ENCODE data around the gene ABTB1.

Gene ABTB1

GRCh38 chr3:127672429-127673190 lies at the start of gene ABTB1:
Gene ABTB1, plus strand, starts transcription at chr3:127672952. Its CDS starts 74 bp downstream, at chr3:127673026.
- DNase-seq: peak; percentile 35

GRCh38 chr3:127624063-127624462 lies 48.7 kb upstream of the ABTB1 start:
- no peak for DNase-seq

GRCh38 chr3:127625821-127626220 lies 46.9 kb upstream of the ABTB1 start:
- DNase-seq: no peak

- no peak for DNase-seq
Observed at GRCh38 chr3:127628426-127628787, 44.3 kb upstream of the ABTB1 start.

- no peak for DNase-seq
Observed at GRCh38 chr3:127628788-127629466, 43.8 kb upstream of the ABTB1 start, which contains the start of gene PODXL2. Gene PODXL2, plus strand, starts transcription at chr3:127629185. Its CDS starts 35 bp downstream, at chr3:127629220.

- DNase-seq: no peak
Observed at GRCh38 chr3:127629467-127630403, 43.0 kb upstream of the ABTB1 start.

- DNase-seq: no peak
Observed at GRCh38 chr3:127630811-127631714, 41.7 kb upstream of the ABTB1 start.

- no peak for DNase-seq
Observed at GRCh38 chr3:127632035-127632820, 40.5 kb upstream of the ABTB1 start.

GRCh38 chr3:127634653-127635052 lies 38.1 kb upstream of the ABTB1 start:
- DNase-seq: no peak

- no peak for DNase-seq
Observed at GRCh38 chr3:127637546-127637945, 35.2 kb upstream of the ABTB1 start.

GRCh38 chr3:127637971-127638370 lies 34.8 kb upstream of the ABTB1 start:
- DNase-seq: no peak

- DNase-seq: no peak
Observed at GRCh38 chr3:127639173-127640041, 33.3 kb upstream of the ABTB1 start.

GRCh38 chr3:127640042-127640355 lies 32.8 kb upstream of the ABTB1 start:
- no peak for DNase-seq

GRCh38 chr3:127644641-127645370 lies 27.9 kb upstream of the ABTB1 start:
- DNase-seq: no peak

- no peak for DNase-seq
Observed at GRCh38 chr3:127645371-127646015, 27.3 kb upstream of the ABTB1 start.

GRCh38 chr3:127646501-127647046 lies 26.2 kb upstream of the ABTB1 start:
- DNase-seq: no peak

- no peak for DNase-seq
Observed at GRCh38 chr3:127647166-127647844, 25.4 kb upstream of the ABTB1 start.

- DNase-seq: no peak
Observed at GRCh38 chr3:127647845-127648204, 24.9 kb upstream of the ABTB1 start.

Data from NCI-H748 treated with DMSO at 0.1 percent for 48 hours (cell line).